Stimulated activated CD4-positive, alpha-beta T cell treated with anti-CD3 and anti-CD28 coated beads, TNF-alpha, amount 100 ng/mL, for 24 hours (primary cell): ENCODE measurements around the gene MYPN.

Experiments
- DNase-seq, 3 experiments: peaks; one replicate each; pipeline ENCODE4 v3.0.0-alpha.2; 2020; ENCODE audit warnings: low read depth in 3 of 3

The MYPN gene

GRCh38 chr10:68090586-68090985, 18.7 kb upstream of the MYPN start:
- DNase-seq, result no peak

GRCh38 chr10:68092512-68092911, 16.8 kb upstream of the MYPN start:
- DNase-seq, result no peak

- no peak for DNase-seq
Measured at GRCh38 chr10:68095153-68095552, 14.1 kb upstream of the MYPN start.

GRCh38 chr10:68096913-68097516, 12.3 kb upstream of the MYPN start:
- no peak for DNase-seq

- DNase-seq, result no peak
Measured at GRCh38 chr10:68099736-68100135, 9.6 kb upstream of the MYPN start.

- DNase-seq, result no peak
Measured at GRCh38 chr10:68101066-68101465, 8.2 kb upstream of the MYPN start.

GRCh38 chr10:68103261-68103878, 5.9 kb upstream of the MYPN start:
- no peak for DNase-seq

- DNase-seq, result no peak
Measured at GRCh38 chr10:68103901-68104300, 5.4 kb upstream of the MYPN start.

- DNase-seq, result no peak
Measured at GRCh38 chr10:68105820-68106219, 3.5 kb upstream of the MYPN start.

- DNase-seq, result no peak
Measured at GRCh38 chr10:68106656-68107055, 2.6 kb upstream of the MYPN start.

- DNase-seq, result no peak
Measured at GRCh38 chr10:68107651-68108050, 1.6 kb upstream of the MYPN start.

GRCh38 chr10:68108051-68108450, 1.2 kb upstream of the MYPN start:
- no peak for DNase-seq

GRCh38 chr10:68108653-68109052, 635 bp upstream of the MYPN start:
- no peak for DNase-seq

GRCh38 chr10:68110027-68110426, 739 bp downstream of the MYPN start:
- no peak for DNase-seq

- no peak for DNase-seq
Measured at GRCh38 chr10:68111584-68111983, 2.3 kb downstream of the MYPN start.

- no peak for DNase-seq
Measured at GRCh38 chr10:68112837-68113236, 3.5 kb downstream of the MYPN start.

- no peak for DNase-seq
Measured at GRCh38 chr10:68118657-68119056, 9.4 kb downstream of the MYPN start.

GRCh38 chr10:68121020-68121743, 11.9 kb downstream of the MYPN start:
- DNase-seq, result no peak

GRCh38 chr10:68121852-68122251, 12.6 kb downstream of the MYPN start:
- DNase-seq, result no peak

GRCh38 chr10:68124718-68125117, 15.4 kb downstream of the MYPN start:
- DNase-seq, result no peak

- DNase-seq, result no peak
Measured at GRCh38 chr10:68125772-68126171, 16.5 kb downstream of the MYPN start.

GRCh38 chr10:68128015-68128414, 18.7 kb downstream of the MYPN start:
- no peak for DNase-seq

- no peak for DNase-seq
Measured at GRCh38 chr10:68132391-68132790, 23.1 kb downstream of the MYPN start.
